HEK293 (cell line): Measurements from ENCODE around the gene SERINC2.

ENCODE experiments used
- MEIS1 ChIP-seq: sonication (generic); formaldehyde crosslinking; IDR thresholded peaks from 2 replicates; pipeline ENCODE4 v1.8.1; 2022; ENCODE audit warnings: missing genetic modification reagents, mild to moderate bottlenecking, borderline replicate concordance
- ZNF138 ChIP-seq: fragments of 450-650 bp; formaldehyde crosslinking; IDR thresholded peaks from 2 replicates; pipeline ENCODE4 v1.5.1; 2016; ENCODE audit warnings: missing biosample characterization, missing genetic modification characterization, borderline replicate concordance
- ZNF223 ChIP-seq: fragments of 450-650 bp; formaldehyde crosslinking; IDR thresholded peaks from 2 replicates; pipeline ENCODE4 v1.5.1; 2016; ENCODE audit warnings: missing biosample characterization, missing genetic modification characterization
- ZNF23 ChIP-seq: fragments of 450-650 bp; formaldehyde crosslinking; IDR thresholded peaks from 2 replicates; pipeline ENCODE4 v1.5.1; 2016; ENCODE audit warnings: missing biosample characterization, missing genetic modification characterization, borderline replicate concordance
- ZNF274 ChIP-seq, 2 experiments: fragments of 200-500 bp in 1 of 2; fragments of 450-650 bp in 1 of 2; sonication (Bioruptor generic) in 1 of 2; formaldehyde crosslinking in 1 of 2; IDR thresholded peaks; 2 replicates each; pipeline versions ENCODE4 v1.5.1 to v1.6.1; 2014 to 2016; ENCODE audit warnings: borderline replicate concordance in 1 of 2, inconsistent platforms in 1 of 2, low read length in 1 of 2, missing biosample characterization in 1 of 2, missing genetic modification characterization in 1 of 2
- ZNF747 ChIP-seq: fragments of 450-650 bp; formaldehyde crosslinking; IDR thresholded peaks from 2 replicates; pipeline ENCODE4 v1.5.1; 2016; ENCODE audit warnings: missing biosample characterization, missing genetic modification characterization
- TF ChIP-seq, protein P1 (sequence below): fragments of 450-650 bp; IDR thresholded peaks from 2 replicates; pipeline ENCODE4 v1.5.1; 2018; ENCODE audit warnings: missing biosample characterization, mild to moderate bottlenecking, missing genetic modification characterization
- TF ChIP-seq, protein P2 (sequence below): fragments of 450-650 bp; formaldehyde crosslinking; IDR thresholded peaks from 2 replicates; pipeline ENCODE4 v1.5.1; 2016; ENCODE audit warnings: missing biosample characterization, missing genetic modification characterization
- TF ChIP-seq, protein P3 (sequence below): fragments of 450-650 bp; formaldehyde crosslinking; IDR thresholded peaks from 2 replicates; pipeline ENCODE4 v1.5.1; 2016; ENCODE audit warnings: missing biosample characterization, missing genetic modification characterization, borderline replicate concordance
- TF ChIP-seq, protein P4 (sequence below): fragments of 450-650 bp; formaldehyde crosslinking; IDR thresholded peaks from 2 replicates; pipeline ENCODE4 v1.5.1; 2016; ENCODE audit warnings: missing biosample characterization, missing genetic modification characterization
- TF ChIP-seq, protein P5 (sequence below): fragments of 450-650 bp; formaldehyde crosslinking; IDR thresholded peaks from 2 replicates; pipeline ENCODE4 v1.5.1; 2016; ENCODE audit warnings: missing biosample characterization, missing genetic modification characterization, low read depth
- TF ChIP-seq, protein P6 (sequence below): sonication (generic); formaldehyde crosslinking; IDR thresholded peaks from 2 replicates; pipeline ENCODE4 v1.8.1; 2022; ENCODE audit warnings: mild to moderate bottlenecking, moderate library complexity, missing genetic modification reagents

DNA sequence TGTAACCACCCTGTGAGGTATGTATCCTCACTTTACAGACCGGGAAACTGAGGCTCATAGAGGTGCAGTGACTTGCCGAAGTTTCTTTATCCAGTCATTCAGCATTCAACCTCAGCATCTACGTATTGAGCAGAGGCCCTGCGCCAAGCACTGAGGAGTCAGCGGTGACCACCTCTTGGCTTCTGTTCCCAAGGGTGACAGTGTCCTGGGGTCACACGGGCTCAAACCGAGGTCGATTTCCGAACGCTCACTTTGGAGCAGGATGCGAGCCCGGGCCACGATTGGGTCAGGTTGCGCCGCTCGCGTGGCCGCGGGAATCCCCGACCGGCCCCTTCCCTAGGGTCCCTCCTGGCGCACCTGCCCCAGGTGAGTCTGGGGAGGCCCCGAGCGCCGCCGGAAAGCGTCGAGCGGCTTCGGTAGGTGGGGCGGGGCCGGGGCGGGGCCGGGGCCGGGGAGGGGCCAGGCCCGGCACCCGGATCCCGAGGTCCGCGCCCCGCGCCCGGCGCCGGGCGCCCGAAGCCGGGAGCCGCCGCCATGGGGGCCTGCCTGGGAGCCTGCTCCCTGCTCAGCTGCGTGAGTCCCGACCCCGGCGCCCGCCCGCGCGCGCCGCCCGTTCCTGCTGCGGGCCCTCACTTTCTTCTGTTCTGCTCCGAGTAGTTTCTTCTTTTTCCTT lies at the start of gene SERINC2:
- TF ChIP-seq, protein P1, sequence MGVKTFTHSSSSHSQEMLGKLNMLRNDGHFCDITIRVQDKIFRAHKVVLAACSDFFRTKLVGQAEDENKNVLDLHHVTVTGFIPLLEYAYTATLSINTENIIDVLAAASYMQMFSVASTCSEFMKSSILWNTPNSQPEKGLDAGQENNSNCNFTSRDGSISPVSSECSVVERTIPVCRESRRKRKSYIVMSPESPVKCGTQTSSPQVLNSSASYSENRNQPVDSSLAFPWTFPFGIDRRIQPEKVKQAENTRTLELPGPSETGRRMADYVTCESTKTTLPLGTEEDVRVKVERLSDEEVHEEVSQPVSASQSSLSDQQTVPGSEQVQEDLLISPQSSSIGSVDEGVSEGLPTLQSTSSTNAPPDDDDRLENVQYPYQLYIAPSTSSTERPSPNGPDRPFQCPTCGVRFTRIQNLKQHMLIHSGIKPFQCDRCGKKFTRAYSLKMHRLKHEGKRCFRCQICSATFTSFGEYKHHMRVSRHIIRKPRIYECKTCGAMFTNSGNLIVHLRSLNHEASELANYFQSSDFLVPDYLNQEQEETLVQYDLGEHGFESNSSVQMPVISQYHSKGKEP: no peak
- TF ChIP-seq, protein P2, sequence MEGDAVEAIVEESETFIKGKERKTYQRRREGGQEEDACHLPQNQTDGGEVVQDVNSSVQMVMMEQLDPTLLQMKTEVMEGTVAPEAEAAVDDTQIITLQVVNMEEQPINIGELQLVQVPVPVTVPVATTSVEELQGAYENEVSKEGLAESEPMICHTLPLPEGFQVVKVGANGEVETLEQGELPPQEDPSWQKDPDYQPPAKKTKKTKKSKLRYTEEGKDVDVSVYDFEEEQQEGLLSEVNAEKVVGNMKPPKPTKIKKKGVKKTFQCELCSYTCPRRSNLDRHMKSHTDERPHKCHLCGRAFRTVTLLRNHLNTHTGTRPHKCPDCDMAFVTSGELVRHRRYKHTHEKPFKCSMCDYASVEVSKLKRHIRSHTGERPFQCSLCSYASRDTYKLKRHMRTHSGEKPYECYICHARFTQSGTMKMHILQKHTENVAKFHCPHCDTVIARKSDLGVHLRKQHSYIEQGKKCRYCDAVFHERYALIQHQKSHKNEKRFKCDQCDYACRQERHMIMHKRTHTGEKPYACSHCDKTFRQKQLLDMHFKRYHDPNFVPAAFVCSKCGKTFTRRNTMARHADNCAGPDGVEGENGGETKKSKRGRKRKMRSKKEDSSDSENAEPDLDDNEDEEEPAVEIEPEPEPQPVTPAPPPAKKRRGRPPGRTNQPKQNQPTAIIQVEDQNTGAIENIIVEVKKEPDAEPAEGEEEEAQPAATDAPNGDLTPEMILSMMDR: no peak
- TF ChIP-seq ZNF747 (tag by site-specific recombination): no peak
- TF ChIP-seq, protein P3, sequence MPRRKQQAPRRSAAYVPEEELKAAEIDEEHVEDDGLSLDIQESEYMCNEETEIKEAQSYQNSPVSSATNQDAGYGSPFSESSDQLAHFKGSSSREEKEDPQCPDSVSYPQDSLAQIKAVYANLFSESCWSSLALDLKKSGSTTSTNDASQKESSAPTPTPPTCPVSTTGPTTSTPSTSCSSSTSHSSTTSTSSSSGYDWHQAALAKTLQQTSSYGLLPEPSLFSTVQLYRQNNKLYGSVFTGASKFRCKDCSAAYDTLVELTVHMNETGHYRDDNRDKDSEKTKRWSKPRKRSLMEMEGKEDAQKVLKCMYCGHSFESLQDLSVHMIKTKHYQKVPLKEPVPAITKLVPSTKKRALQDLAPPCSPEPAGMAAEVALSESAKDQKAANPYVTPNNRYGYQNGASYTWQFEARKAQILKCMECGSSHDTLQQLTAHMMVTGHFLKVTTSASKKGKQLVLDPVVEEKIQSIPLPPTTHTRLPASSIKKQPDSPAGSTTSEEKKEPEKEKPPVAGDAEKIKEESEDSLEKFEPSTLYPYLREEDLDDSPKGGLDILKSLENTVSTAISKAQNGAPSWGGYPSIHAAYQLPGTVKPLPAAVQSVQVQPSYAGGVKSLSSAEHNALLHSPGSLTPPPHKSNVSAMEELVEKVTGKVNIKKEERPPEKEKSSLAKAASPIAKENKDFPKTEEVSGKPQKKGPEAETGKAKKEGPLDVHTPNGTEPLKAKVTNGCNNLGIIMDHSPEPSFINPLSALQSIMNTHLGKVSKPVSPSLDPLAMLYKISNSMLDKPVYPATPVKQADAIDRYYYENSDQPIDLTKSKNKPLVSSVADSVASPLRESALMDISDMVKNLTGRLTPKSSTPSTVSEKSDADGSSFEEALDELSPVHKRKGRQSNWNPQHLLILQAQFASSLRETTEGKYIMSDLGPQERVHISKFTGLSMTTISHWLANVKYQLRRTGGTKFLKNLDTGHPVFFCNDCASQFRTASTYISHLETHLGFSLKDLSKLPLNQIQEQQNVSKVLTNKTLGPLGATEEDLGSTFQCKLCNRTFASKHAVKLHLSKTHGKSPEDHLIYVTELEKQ (tag by site-specific recombination): no peak
- no peak for TF ChIP-seq ZNF138
- TF ChIP-seq ZNF23: no peak
- TF ChIP-seq, protein P4, sequence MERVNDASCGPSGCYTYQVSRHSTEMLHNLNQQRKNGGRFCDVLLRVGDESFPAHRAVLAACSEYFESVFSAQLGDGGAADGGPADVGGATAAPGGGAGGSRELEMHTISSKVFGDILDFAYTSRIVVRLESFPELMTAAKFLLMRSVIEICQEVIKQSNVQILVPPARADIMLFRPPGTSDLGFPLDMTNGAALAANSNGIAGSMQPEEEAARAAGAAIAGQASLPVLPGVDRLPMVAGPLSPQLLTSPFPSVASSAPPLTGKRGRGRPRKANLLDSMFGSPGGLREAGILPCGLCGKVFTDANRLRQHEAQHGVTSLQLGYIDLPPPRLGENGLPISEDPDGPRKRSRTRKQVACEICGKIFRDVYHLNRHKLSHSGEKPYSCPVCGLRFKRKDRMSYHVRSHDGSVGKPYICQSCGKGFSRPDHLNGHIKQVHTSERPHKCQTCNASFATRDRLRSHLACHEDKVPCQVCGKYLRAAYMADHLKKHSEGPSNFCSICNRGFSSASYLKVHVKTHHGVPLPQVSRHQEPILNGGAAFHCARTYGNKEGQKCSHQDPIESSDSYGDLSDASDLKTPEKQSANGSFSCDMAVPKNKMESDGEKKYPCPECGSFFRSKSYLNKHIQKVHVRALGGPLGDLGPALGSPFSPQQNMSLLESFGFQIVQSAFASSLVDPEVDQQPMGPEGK (tag by site-specific recombination): no peak
- no peak for TF ChIP-seq ZNF223 (tag by site-specific recombination)
- no peak for TF ChIP-seq ZNF274 (IDR thresholded peaks at IDR 0.05; ENCODE audit: low read length)
- TF ChIP-seq ZNF274 (tag by site-specific recombination; IDR thresholded peaks at IDR 0.05; ENCODE audit: borderline replicate concordance): no peak
- TF ChIP-seq, protein P5, sequence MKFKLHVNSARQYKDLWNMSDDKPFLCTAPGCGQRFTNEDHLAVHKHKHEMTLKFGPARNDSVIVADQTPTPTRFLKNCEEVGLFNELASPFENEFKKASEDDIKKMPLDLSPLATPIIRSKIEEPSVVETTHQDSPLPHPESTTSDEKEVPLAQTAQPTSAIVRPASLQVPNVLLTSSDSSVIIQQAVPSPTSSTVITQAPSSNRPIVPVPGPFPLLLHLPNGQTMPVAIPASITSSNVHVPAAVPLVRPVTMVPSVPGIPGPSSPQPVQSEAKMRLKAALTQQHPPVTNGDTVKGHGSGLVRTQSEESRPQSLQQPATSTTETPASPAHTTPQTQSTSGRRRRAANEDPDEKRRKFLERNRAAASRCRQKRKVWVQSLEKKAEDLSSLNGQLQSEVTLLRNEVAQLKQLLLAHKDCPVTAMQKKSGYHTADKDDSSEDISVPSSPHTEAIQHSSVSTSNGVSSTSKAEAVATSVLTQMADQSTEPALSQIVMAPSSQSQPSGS (tag by site-specific recombination): no peak
- TF ChIP-seq, protein P6, sequence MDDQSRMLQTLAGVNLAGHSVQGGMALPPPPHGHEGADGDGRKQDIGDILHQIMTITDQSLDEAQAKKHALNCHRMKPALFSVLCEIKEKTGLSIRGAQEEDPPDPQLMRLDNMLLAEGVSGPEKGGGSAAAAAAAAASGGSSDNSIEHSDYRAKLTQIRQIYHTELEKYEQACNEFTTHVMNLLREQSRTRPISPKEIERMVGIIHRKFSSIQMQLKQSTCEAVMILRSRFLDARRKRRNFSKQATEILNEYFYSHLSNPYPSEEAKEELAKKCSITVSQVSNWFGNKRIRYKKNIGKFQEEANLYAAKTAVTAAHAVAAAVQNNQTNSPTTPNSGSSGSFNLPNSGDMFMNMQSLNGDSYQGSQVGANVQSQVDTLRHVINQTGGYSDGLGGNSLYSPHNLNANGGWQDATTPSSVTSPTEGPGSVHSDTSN (CRISPR knock-in tag): no peak
- TF ChIP-seq MEIS1 (CRISPR knock-in tag): no peak
